NCI-H460 (cell line): ENCODE measurements around the gene BNC2. TPM values are rescaled to one million over a fixed set of nuclear protein-coding genes. Genes with fewer than 3 reads are reported as not detected.

ENCODE experiments used
- DNase-seq: peaks from one replicate; pipeline ENCODE4 v3.0.0-alpha.2; 2016; ENCODE audit warnings: low read depth; ENCODE audit errors: extremely low read depth
- total RNA-seq: library from RNA; depleted of rRNA; stranded (reverse); fragments of >200 nt; shearing (Covaris generic); gene quantifications from 2 replicates; pipeline ENCODE4 v1.2.3, GENCODE V29; 2014

Gene BNC2
- total RNA-seq, 1 experiment from 2014 or later = 5.7 TPM

DNA sequence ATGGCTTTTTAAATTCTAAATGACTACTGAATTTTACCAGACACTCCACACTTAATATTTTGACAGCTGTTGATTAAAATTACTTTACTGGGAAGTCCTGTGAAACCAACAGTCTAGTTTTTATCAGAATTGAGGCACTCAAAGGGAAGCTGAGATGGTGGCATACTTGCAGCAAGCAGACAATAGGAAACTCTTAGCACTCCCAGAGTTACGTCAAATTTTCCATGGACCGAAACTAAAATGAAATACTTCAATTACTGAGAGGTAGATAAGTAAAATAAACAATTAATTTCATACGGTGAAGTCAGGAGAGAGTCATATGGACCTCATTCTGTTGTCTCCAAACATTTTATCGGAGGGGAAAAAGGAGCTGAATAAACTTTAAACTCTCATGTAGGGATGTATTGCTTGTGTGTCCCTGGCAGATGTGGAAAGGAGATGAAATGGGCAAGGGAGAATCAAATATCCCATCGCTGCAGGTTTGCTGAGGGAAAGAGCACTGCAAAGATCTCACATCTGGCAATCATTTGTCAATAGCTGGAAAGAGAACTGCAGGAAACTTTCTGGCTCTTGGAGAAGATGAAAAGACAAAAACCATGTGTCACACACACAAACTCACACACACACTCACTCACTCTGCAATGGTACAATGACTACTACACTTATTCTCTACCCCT is 189.4 kb downstream of the BNC2 start:
- no peak for DNase-seq

DNA sequence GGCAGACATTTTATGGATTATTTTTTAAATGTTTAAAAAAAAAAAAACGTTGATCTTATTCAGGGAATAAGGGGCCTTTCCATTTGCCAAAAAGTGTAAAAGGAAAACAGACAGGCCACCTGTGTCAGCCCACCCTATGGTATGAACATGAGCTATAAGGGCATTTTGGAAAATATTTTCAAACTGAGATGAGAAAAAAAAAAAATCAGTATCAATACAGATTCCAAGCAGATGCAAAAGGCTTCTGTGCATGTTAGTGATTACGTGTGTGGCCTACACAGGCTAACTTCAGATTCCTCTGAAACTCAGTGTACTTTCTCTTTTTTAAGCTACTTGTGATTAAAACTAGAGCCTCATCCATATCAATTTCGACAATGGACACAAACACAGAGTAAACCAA is 189.9 kb downstream of the BNC2 start:
- DNase-seq = no peak

DNA sequence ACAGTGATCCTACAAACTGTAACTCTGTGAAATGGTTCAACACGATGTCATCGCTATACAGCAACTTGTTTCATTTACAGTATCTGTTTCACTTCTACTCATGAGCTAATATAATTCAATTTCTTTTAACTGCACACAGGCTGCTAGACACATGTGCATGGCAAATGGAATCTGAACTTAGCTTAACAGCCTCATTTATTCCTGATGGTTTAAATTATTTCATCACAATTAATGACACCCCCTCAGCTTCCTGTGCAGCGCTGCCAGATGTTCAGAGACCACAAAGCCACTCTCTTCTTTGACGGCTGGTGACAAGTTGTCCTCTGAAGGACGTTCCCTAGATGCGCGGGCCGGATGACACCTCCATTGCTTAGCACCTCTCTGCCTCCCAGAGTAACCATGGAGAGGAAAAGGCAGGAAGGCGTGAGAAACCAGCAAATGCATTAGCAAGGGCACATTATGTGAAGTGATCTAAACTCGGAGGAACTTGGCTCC is 191.1 kb downstream of the BNC2 start:
- no peak for DNase-seq

DNA sequence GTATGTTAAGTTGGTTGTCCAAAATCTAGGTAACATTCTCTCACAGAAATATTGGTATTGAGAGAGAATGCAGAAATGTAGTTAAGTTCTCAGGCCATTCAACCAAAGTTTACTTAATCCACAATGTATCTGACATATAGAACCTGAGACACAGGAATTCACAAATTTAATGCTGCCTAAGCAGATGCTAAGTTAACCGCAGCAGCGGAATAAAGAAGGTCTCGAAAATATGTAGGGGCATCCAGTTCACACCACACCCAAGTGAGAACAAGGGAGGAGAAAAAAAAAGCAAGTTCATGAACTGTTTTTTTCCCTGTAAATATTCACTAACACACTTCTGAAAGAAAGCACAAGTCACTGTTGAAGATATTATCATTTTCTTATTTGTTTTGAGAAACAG is 194.0 kb downstream of the BNC2 start:
- DNase-seq = no peak

DNA sequence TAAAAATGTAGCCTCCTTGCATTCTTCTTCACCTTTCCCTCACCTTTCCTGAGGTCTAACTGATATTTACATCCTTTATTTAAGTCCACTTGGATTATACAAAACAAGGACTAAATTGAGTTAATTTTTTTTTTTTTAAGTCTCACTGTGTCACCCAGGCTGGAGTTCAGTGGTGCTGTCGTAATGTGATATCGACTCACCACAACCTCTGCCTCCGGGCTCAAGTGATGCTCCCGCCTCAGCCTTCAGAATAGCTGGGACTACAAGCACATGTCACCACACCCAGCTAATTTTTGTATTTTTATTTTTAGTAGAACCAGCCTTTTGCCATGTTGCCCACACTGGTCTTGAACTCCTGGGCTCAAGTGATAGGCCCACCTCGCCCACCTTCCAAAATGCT is 195.3 kb downstream of the BNC2 start:
- DNase-seq = no peak

DNA sequence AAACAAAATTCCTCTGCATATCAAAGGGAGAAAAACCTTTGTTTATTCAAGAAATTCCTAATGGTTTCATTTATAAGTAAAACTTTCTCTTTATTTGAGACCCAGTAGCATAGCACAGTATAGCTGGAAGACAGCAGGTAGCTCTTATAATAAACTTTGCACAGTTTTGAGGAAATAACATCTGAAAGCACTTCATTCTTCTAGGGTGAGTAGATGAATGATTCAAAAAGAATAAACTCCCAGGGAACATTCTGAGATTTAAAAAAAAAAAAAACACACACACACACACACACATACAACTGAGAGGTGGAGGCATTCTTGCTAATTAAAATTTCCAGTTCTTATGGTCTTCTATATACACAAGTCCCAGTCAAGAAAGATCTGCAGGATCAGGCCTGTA is 197.3 kb downstream of the BNC2 start:
- no peak for DNase-seq

DNA sequence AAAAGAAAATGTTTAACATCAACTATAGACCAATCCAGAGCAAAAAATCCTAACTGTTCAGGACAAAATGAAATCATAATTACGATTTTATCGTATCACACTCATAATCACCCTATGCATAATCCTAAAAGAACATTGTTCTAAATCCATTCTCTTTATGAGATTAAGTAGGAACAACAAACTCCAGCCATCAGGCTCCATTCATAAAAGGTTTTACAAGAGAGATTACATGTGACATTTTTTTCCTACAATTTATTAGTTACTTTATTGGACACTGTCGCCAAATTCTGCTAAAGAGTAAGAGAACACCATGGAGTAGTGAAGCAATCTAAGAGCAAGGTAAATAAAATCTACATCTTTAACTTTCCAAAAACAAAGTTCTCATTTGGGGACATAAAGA is 198.0 kb downstream of the BNC2 start:
- no peak for DNase-seq

DNA sequence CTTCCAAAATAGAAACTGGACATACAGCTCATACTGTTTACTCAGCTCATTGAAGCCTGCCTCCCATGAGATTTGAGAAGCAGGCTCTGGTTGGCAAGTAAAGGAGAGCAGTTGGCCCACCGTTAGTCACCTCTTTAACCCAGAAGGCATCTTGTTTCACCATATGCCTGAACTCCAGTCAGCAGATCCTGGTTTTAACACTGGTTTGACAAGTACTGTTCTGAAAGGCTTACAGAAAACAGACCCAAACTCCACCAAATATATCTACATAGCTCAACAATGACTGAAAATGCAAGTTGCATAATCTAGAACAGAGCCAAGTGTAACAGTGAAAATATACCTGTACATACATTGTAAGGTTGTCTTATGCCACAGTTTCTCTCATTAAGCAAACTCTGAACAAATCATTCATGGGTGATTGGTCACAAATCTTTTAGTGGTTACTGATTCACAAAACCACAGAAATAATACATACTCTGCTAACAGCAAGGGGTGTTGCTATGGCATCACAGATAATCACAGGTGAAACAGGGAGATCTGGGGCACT is 198.8 kb downstream of the BNC2 start:
- DNase-seq = no peak

DNA sequence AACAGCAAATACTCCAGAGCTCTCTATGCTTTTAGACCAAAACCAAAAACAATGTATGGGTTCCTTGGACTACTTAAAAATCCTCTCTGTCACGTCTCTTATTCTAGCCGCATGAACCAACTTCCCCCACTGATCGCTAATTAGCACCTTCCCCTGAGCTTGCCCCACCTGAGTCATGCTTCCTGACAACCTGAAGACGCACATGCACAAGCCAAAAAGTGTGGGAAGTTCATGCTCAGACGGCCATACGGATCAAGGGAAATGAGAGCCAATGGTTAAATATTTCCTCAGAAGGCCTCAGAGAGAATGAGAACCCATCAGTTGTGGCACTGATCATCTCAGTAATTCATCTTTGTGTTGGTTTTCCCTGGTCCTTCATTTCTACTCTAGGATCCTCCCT is 199.7 kb downstream of the BNC2 start:
- no peak for DNase-seq

DNA sequence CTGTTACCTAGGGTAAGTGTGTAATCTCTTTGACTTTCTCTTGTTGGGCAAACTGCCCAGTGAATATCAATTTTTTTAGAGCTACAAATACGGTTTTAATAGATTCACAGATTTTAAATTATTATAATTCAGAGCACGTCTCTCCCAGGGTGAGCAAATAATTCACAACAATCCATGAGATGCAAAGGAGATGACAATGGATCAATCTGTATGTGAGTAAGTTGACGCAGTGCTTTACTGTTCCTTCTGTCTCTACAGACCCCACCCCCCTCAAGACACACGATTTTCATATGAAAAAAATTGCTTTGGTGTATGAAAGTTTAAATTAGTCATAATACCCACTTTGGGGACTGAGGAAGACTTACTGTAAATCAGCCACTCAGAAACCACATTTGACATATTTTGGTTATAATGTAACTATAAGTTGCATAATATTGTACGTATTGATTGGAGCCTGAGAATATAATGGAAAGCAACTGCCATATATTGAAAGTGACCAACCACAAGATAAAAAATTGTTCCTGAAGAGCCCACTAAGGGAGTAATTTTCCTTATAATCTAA is 201.7 kb downstream of the BNC2 start:
- DNase-seq = no peak

DNA sequence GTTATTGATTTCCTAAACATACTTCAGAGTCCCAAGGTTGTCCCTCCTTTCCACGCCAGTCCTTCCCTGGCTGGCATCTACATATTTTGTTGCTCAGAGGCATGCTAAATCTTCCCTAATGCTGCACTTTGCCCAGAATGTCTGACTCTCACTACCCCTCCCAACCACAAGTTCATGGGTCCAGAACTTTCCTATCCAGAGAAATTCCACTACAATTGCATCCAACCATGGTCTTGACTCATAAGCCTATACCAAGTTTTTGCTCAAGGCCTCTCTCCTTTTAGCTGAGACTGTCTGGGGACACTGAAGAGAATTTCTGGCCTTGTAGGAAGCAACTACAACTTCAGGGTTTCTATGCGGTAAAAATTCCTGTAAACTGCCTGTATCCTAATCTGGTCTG is 206.3 kb downstream of the BNC2 start:
- no peak for DNase-seq

DNA sequence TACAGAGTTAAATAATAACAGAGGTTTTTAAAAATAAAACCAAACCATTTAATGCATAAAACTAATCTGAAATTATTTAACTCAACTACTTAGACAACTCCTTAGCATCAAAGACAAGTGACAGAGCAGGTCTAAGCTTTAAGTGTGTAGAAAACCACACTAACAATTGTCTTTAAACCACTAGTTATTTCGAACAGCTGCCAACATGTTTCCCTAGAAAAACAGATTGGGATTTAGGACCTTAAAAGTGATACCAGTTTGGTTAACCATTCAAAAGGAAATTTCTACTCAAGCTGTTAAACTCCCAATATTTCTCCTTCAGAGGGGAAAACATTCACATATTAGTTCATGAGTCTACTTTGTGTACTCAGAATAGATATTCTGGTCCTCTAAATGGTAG is 208.7 kb downstream of the BNC2 start:
- no peak for DNase-seq

DNA sequence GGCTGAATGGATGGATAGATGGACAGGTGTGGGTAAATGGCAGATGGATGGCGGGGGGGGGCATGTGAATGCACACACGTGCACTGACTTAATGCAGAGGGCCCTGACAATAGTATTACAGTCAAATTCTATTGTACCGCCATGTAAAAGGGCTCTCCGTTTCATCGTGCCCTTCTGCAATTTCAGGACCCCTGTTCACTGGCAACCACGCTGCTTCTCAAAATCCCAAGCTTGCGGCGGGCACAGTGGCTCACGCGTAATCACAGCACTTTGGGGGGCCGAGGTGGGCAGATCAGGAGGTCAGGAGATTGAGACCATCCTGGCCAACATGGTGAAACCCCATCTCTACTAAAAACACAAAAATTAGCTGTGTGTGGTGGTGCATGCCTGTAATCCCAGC is 211.4 kb downstream of the BNC2 start:
- no peak for DNase-seq

DNA sequence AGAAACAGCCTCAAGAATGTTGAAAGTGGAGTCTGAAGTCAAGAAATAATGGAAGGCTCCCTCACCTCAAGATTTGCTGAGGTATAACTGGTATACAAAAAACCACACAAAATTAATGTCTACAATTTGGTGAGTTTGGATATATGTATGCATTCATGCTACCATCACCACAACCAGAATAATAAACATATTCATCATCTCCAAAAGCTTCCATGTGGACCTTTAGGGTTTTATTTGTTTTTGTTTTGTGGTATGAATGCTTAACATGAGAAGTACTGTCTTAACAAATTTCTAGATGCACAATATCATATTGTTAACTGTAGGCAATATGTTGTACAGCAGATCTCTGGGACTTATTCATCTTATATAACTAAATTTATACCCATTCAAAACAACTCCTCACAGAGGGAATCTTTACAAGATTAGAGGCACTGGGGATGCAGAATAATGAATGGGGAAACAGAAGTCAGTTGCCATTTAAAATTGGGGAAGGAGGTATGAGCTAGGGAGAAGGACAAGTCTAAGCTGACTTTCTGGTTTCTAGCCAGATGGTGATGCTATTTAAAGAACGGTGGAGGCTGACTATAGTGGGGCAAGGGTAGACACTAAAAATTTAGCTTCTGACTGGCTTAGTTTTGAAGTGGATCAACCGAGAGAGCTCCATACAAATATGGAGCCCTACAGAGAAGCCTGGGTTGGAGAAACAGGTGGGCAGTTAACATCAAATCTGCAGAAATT is 213.9 kb downstream of the BNC2 start:
- no peak for DNase-seq

DNA sequence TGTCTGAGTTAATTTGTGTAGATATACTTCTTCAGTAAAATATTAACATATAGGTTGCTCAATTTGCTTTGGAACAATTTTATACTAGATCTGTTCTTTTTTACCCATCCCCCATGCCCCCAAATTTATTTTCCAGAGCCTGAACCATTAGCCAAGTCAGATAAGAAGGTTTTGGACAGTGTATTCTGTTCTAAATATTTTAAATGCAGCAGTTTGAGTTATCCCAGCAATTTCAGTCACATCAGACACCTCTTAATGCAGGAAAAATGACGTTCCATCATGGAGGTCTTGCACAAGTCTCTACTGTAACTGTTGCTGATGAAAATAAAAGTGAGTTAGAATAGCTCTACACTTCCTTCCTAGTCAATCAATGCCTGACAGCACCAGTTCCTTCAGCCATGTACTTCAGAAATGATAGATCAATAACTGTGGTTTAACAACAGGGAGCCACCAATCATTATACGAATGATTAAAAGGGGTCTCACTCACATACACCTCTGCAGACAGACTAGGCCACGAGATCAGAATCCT is 215.8 kb downstream of the BNC2 start:
- DNase-seq = no peak

DNA sequence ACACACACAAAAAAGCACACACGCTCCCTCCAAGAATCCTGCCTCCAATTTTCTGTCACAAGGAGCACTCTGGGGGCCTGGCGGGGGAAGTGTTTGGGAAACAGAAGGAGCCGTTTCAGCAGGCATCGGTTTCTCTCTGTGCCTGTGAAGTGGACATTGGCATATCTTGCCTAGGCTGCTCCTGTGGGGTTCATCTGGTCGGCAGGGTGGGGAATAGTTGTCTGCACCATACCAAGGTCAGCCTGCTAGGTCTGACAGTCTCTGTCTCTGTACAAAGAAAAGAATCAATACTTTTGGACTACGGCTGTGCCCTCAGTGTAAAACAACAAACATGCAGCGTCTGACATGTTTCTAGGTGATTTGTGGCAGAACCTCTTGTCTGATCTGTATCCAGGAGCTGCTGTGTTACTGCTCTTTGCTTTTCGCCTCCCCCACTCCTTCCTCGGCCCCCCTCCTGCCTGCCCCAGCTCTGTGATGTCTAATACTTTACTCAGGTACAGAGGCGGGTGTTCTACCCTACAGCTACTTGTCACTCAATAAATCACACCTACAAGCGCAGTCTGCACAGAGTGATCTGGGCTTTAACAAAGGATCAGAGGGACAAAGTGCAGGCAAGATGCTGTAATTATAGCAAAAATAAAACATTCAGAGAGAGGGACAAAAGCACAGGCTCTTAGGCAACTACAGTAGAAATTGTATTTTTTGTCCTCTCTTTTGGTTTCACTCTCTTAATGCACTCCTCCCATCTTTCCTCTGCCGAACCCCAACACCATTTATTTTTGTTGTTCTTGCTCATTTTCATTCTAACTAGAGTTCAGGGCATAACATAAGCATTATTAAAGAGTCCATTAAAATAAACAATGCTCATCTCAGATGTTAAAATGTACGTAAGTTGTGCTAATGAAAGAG is 216.7 kb downstream of the BNC2 start:
- no peak for DNase-seq

DNA sequence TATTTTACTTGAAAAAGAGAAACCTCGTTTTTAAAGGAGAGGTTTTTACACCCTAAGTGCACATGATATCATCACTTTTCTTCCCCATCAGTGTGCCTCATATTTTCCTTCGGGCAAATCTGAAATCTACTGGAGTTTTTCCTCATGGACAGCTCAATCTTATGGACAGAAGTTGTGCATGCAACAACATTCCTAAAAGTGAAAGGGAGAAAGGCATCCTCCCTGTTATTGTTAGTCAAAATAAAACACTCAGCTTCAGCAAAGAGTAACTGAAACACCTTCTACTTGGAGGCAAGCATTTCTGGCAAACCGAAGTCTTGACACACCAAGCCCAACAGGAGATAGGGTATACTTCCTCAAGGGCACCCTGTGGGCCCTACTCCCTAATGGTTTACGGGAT is 217.9 kb downstream of the BNC2 start:
- DNase-seq = no peak

DNA sequence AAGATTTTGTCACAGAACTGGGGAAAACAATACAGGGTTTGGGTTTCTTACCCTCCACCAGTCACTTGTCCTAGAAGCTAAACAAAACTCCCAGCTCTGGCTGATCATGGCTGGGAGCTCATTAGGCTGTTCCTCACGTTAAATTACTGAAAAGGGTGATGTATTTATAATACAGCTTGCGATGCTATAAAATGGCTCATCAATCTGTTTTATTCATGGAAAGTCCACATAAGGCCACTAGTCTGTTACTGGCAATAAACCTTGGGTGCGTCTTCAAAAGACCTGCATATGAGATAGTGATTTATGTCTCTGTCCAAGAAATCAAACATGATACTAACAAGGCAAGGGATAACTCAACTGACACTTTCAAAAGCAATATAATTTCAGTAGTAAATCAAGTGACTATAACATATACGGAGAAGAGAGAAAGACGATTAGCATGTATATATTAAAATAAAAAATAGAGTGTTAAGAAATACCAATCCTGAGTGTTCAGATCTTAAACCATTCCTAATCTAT is 219.0 kb downstream of the BNC2 start:
- no peak for DNase-seq

DNA sequence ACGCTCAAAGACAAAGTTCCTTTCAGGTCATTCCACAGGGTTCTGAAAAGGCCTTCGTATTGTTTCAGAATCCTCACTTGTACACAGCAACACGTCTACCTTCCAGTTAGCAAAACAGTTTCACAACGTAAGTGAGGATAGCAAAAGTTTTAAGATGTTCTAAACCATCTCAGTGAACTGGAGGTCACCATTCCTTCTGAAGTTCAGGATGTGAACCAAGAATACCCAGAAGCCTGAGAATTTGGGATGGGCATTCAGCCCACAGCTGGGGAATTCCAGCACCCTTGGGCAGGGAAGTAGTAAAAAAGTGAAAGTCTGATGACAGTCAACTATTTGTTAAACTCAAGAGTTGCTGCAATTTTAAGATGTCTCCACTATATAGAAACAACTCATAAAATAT is 224.5 kb downstream of the BNC2 start:
- DNase-seq = no peak

DNA sequence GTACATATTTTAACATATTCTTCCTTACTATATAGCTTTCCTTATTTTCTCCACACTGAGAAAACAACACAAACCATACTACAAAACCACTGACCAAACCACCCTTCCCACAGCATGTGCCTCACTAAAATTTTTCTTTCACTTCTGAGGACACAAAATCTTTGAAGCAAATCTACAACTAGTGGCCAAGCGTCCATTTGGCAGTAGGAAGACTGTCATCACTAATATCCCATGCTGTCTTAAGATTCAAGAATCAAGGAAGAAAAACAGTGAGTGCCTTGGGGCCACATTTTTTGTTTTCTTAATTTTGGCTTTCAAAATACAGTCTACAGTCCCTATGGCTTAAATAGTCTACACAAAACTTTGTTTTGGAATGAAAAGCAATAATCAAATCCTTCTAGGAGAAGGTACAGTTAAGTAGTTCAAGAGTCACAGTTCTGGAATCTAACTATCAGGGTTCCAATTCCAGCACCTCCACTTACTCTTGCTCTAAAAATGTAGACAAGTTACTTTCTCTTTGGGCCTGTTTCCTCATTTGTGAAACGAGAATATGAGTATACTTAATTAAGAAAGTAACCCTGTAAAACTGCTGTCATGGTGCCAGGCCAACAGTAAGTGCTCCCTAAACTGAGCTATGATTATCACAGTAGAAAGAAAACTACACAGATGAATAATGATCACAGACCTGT is 227.9 kb downstream of the BNC2 start:
- DNase-seq = no peak
